ENCODE results near the gene MARCHF5. TPM values are rescaled to one million over a fixed set of nuclear protein-coding genes. Genes with fewer than 3 reads are reported as not detected.
"Not testable (repeated sequence)": the region's sequence is repeated elsewhere in the genome, so short reads cannot be mapped to it uniquely, and the experiment has no call there.

MARCHF5 gene
- total RNA-seq, 1 donor from 2014 or later: 66.1 TPM

GRCh38 chr10:92384741-92385140 lies 93.8 kb downstream of the MARCHF5 start:
- no peak for DNase-seq (ENCODE audit: low spot score in 2 of 2, unreplicated experiment in 2 of 2)
- Mint-ChIP-seq H3K27ac (no peak overlapping the region), H3K4me3 (no peak overlapping the region), H3K4me1 (no peaks in the 10 kb centered on the region), H3K9me3 (no peaks in the 10 kb centered on the region), H3K36me3 (no peaks in the 10 kb centered on the region), H3K27me3 (ENCODE audit: low read depth) (peaks cover 6% of the 10 kb centered on the region)
- no peak for TF ChIP-seq CTCF (IDR thresholded peaks at IDR 0.05; ENCODE audit: unreplicated experiment)

- H3K27ac Mint-ChIP-seq: no peak overlapping the region
- H3K9me3 Mint-ChIP-seq: no peaks in the 10 kb centered on the region
- no peak overlapping the region for H3K4me3 Mint-ChIP-seq
- no peaks in the 10 kb centered on the region for H3K4me1 Mint-ChIP-seq
- no peak for TF ChIP-seq CTCF (IDR thresholded peaks at IDR 0.05; ENCODE audit: unreplicated experiment)
- H3K36me3 Mint-ChIP-seq: no peaks in the 10 kb centered on the region
- DNase-seq (ENCODE audit: low spot score in 2 of 2, unreplicated experiment in 2 of 2): no peak
- peaks cover 2% of the 10 kb centered on the region for H3K27me3 Mint-ChIP-seq (ENCODE audit: low read depth)
Measured at GRCh38 chr10:92385831-92386230, 94.9 kb downstream of the MARCHF5 start.

GRCh38 chr10:92387289-92387940 lies 96.4 kb downstream of the MARCHF5 start:
- Mint-ChIP-seq H3K4me1 (no peaks in the 10 kb centered on the region), H3K36me3 (no peaks in the 10 kb centered on the region), H3K27ac (no peak overlapping the region), H3K9me3 (no peaks in the 10 kb centered on the region), H3K4me3 (no peak overlapping the region), H3K27me3 (ENCODE audit: low read depth) (no peaks in the 10 kb centered on the region)
- peak; percentile 34 to 55 for DNase-seq (ENCODE audit: low spot score in 2 of 2, unreplicated experiment in 2 of 2)
- no peak for TF ChIP-seq CTCF (IDR thresholded peaks at IDR 0.05; ENCODE audit: unreplicated experiment)

GRCh38 chr10:92393173-92393572 lies 102.2 kb downstream of the MARCHF5 start:
- not testable (repeated sequence) for H3K9me3 Mint-ChIP-seq; H3K4me1 Mint-ChIP-seq; DNase-seq (ENCODE audit: low spot score in 2 of 2, unreplicated experiment in 2 of 2); H3K4me3 Mint-ChIP-seq; H3K36me3 Mint-ChIP-seq; H3K27me3 Mint-ChIP-seq (ENCODE audit: low read depth); H3K27ac Mint-ChIP-seq

GRCh38 chr10:92395271-92395670 lies 104.3 kb downstream of the MARCHF5 start:
- H3K9me3 Mint-ChIP-seq: peaks cover 7% of the 10 kb centered on the region
- TF ChIP-seq CTCF (IDR thresholded peaks at IDR 0.05; ENCODE audit: unreplicated experiment): no peak

GRCh38 chr10:92402234-92402633 lies 111.3 kb downstream of the MARCHF5 start:
- H3K4me3 Mint-ChIP-seq; H3K36me3 Mint-ChIP-seq; H3K27me3 Mint-ChIP-seq (ENCODE audit: low read depth); H3K27ac Mint-ChIP-seq; DNase-seq (ENCODE audit: low spot score in 2 of 2, unreplicated experiment in 2 of 2); H3K9me3 Mint-ChIP-seq; H3K4me1 Mint-ChIP-seq: not testable (repeated sequence)

More at GRCh38 chr10:92395271-92395670, 104.3 kb downstream of the MARCHF5 start:
- Mint-ChIP-seq H3K27ac (no peak overlapping the region), H3K4me3 (no peak overlapping the region), H3K4me1 (no peaks in the 10 kb centered on the region), H3K27me3 (ENCODE audit: low read depth) (no peaks in the 10 kb centered on the region), H3K36me3 (no peaks in the 10 kb centered on the region)
- no peak for DNase-seq (ENCODE audit: low spot score in 2 of 2, unreplicated experiment in 2 of 2)

Other genes with a start within 250 kb of the MARCHF5 start
- 2.6 to 3.0 TPM (median 2.6 TPM) in 3 replicates for gene CPEB3, start 89 bp upstream of the MARCHF5 start, total RNA-seq